H1 (cell line): ENCODE data around the gene DPF3. TPM values are rescaled to one million over a fixed set of nuclear protein-coding genes. Genes with fewer than 3 reads are reported as not detected.

Experiments
- CTCF ChIA-PET: fragments of 300-600 bp; sonication (Branson Sonifier 250); formaldehyde crosslinking; loops from one replicate; lab custom pipeline; 2021; ENCODE audit not compliant: partially characterized antibody; lab: Charles Lee
- POLR2A ChIA-PET: fragments of 300-600 bp; sonication (Branson Sonifier 250); formaldehyde crosslinking; loops from one replicate; lab custom pipeline; 2021; ENCODE audit warnings: inconsistent platforms; ENCODE audit not compliant: partially characterized antibody; lab: Charles Lee
- DNase-seq, 2 experiments: peaks; one replicate each; pipeline versions ENCODE4 v3.0.0 to v3.0.0-alpha.2; 2010 to 2022; ENCODE audit warnings: low spot score in 2 of 2, low read depth in 1 of 2, mixed read lengths in 1 of 2
- FAIRE-seq: peaks from 2 replicates; lab custom pipeline; 2011; peaks lifted over from hg19 to GRCh38; lab: Jason Lieb, UNC
- H2AFZ ChIP-seq: 2 replicates; pipeline ENCODE4 v1.8.1; 2012; ENCODE audit warnings: low read length, inconsistent platforms
- H2AK5ac ChIP-seq: 2 replicates; pipeline ENCODE4 v1.6.1; 2013; ENCODE audit warnings: low read depth, low read length
- H2BK120ac ChIP-seq: replicated peaks from 2 replicates; pipeline ENCODE3; 2013; ENCODE audit warnings: low read depth, low read length, inconsistent platforms
- H2BK12ac ChIP-seq: 2 replicates; pipeline ENCODE4 v1.6.1; 2013; ENCODE audit warnings: low read depth, low read length
- H2BK15ac ChIP-seq: 2 replicates; pipeline ENCODE4 v1.6.1; 2013; ENCODE audit warnings: low read length
- H2BK20ac ChIP-seq: 2 replicates; pipeline ENCODE4 v1.6.1; 2013; ENCODE audit warnings: low read length
- H2BK5ac ChIP-seq: 2 replicates; pipeline ENCODE4 v1.6.1; 2013; ENCODE audit warnings: low read depth, low read length
- H3K14ac ChIP-seq: 2 replicates; pipeline ENCODE4 v1.6.1; 2013; ENCODE audit warnings: inconsistent platforms; ENCODE audit not compliant: insufficient read length
- H3K18ac ChIP-seq: 2 replicates; pipeline ENCODE4 v1.6.1; 2013; ENCODE audit warnings: low read length; ENCODE audit errors: extremely low read depth
- H3K23ac ChIP-seq: 2 replicates; pipeline ENCODE4 v1.6.1; 2013; ENCODE audit warnings: inconsistent platforms; ENCODE audit not compliant: insufficient read length
- H3K23me2 ChIP-seq: 2 replicates; pipeline ENCODE4 v1.6.1; 2013; ENCODE audit warnings: low read depth, low read length
- H3K27ac ChIP-seq: 2 replicates; pipeline ENCODE4 v1.6.1; 2011; ENCODE audit warnings: low read depth, low read length, inconsistent platforms
- H3K27me3 ChIP-seq, 4 experiments: replicated peaks in 1 of 4; 1 replicate in 1 of 4; 2 replicates in 3 of 4; pipeline versions ENCODE4 v1.6.1 to v1.8.1; 2011 to 2013; ENCODE audit warnings: low read length in 3 of 4, mild to moderate bottlenecking in 3 of 4, inconsistent platforms in 2 of 4, mixed read lengths in 2 of 4, moderate library complexity in 1 of 4; ENCODE audit not compliant: control insufficient read depth in 3 of 4, insufficient read depth in 3 of 4; ENCODE audit errors: extremely low read depth in 1 of 4
- H3K36me3 ChIP-seq, 4 experiments: 2 replicates each; pipeline versions ENCODE4 v1.6.1 to v1.8.1; 2011 to 2013; ENCODE audit warnings: mild to moderate bottlenecking in 4 of 4, low read length in 3 of 4, moderate library complexity in 2 of 4, control low read depth in 1 of 4, inconsistent platforms in 1 of 4; ENCODE audit not compliant: insufficient read depth in 4 of 4, control insufficient read depth in 2 of 4
- H3K4ac ChIP-seq: replicated peaks from 2 replicates; pipeline ENCODE3; 2013; ENCODE audit warnings: low read length, low read depth, mixed read lengths, inconsistent platforms; ENCODE audit not compliant: insufficient read length
- H3K4me1 ChIP-seq, 4 experiments: replicated peaks in 1 of 4; 1 replicate in 1 of 4; 2 replicates in 3 of 4; pipeline versions ENCODE4 v1.6.1 to v1.8.1; 2011 to 2013; ENCODE audit warnings: low read length in 3 of 4, inconsistent platforms in 2 of 4, mixed read lengths in 1 of 4; ENCODE audit not compliant: insufficient read depth in 4 of 4, control insufficient read depth in 3 of 4
- H3K4me2 ChIP-seq, 2 experiments: 2 replicates each; pipeline versions ENCODE4 v1.6.1 to v1.8.1; 2011 to 2013; ENCODE audit warnings: low read depth in 2 of 2, low read length in 2 of 2, control low read depth in 1 of 2, inconsistent platforms in 1 of 2, mild to moderate bottlenecking in 1 of 2; ENCODE audit not compliant: insufficient read depth in 1 of 2
- H3K4me3 ChIP-seq, 4 experiments: fragments of 200-600, 300-600 bp in 1 of 4; sonication (generic), shearing (Covaris generic), sonication (Bioruptor Twin) in 1 of 4; 2 replicates each; pipeline versions ENCODE4 v1.5.1 to v1.8.1; 2011 to 2016; ENCODE audit warnings: low read length in 4 of 4, low read depth in 3 of 4, control low read depth in 2 of 4, inconsistent platforms in 2 of 4, mild to moderate bottlenecking in 2 of 4, mixed read lengths in 1 of 4, moderate library complexity in 1 of 4; ENCODE audit not compliant: insufficient read depth in 2 of 4; ENCODE audit errors: extremely low read depth in 1 of 4
- H3K56ac ChIP-seq: replicated peaks from 2 replicates; pipeline ENCODE3; 2013; ENCODE audit warnings: low read depth, mild to moderate bottlenecking, mixed read lengths, low read length, inconsistent platforms; ENCODE audit not compliant: insufficient read length
- H3K79me1 ChIP-seq: 2 replicates; pipeline ENCODE4 v1.6.1; 2013; ENCODE audit warnings: low read depth, low read length, control low read depth
- H3K79me2 ChIP-seq, 2 experiments: 2 replicates each; pipeline versions ENCODE4 v1.6.1 to v1.8.1; 2012 to 2013; ENCODE audit warnings: low read length in 2 of 2, mild to moderate bottlenecking in 2 of 2, inconsistent platforms in 1 of 2; ENCODE audit not compliant: insufficient read depth in 2 of 2, control insufficient read depth in 1 of 2
- H3K9ac ChIP-seq, 4 experiments: replicated peaks in 1 of 4; 1 replicate in 1 of 4; 2 replicates in 3 of 4; pipeline versions ENCODE4 v1.6.1 to v1.8.1; 2011 to 2013; ENCODE audit warnings: low read depth in 3 of 4, low read length in 3 of 4, control low read depth in 2 of 4, mild to moderate bottlenecking in 2 of 4, moderate library complexity in 2 of 4, inconsistent platforms in 1 of 4; ENCODE audit errors: extremely low read depth in 1 of 4
- H3K9me3 ChIP-seq, 2 experiments: 2 replicates each; pipeline versions ENCODE4 v1.6.1 to v1.8.1; 2012 to 2013; ENCODE audit warnings: mild to moderate bottlenecking in 2 of 2, moderate library complexity in 2 of 2, control low read depth in 1 of 2, inconsistent platforms in 1 of 2, low read depth in 1 of 2, low read length in 1 of 2, mixed read lengths in 1 of 2; ENCODE audit not compliant: insufficient read depth in 2 of 2
- H4K20me1 ChIP-seq, 2 experiments: replicated peaks in 1 of 2; 2 replicates each; pipeline versions ENCODE3 to v1.8.1; 2011 to 2013; ENCODE audit warnings: inconsistent platforms in 2 of 2, low read length in 2 of 2, mild to moderate bottlenecking in 1 of 2; ENCODE audit not compliant: insufficient read depth in 2 of 2, control insufficient read depth in 1 of 2
- H4K5ac ChIP-seq: 2 replicates; pipeline ENCODE4 v1.6.1; 2013; ENCODE audit warnings: low read length, low read depth, mixed read lengths, inconsistent platforms; ENCODE audit not compliant: insufficient read length
- H4K8ac ChIP-seq: 2 replicates; pipeline ENCODE4 v1.8.0; 2013; ENCODE audit warnings: mild to moderate bottlenecking, moderate library complexity, low read length, inconsistent platforms; ENCODE audit not compliant: insufficient read depth; ENCODE audit errors: extremely low read depth
- H4K91ac ChIP-seq: replicated peaks from 2 replicates; pipeline ENCODE3; 2013; ENCODE audit warnings: low read length, mixed read lengths, inconsistent platforms; ENCODE audit not compliant: insufficient read length
- CHD1 ChIP-seq: IDR thresholded peaks from 2 replicates; pipeline ENCODE4 v1.6.1; 2012; ENCODE audit warnings: low read depth, low read length, improper control_type of control experiment
- WGBS, 2 experiments: shearing (Covaris generic) in 1 of 2; methylation state at CpG; one replicate each; pipeline versions ENCODE4 v1.1.6 to v1.1.7; 2013 to 2015; ENCODE audit warnings: low lambda C conversion rate in 2 of 2, mixed read lengths in 2 of 2, inconsistent platforms in 1 of 2, low coverage in 1 of 2, missing lambda C conversion rate in 1 of 2; ENCODE audit not compliant: insufficient replicate concordance in 2 of 2, insufficient coverage in 1 of 2, insufficient read length in 1 of 2; ENCODE audit errors: extremely low coverage in 1 of 2, missing lambda C conversion rate in 1 of 2; 5-methylcytosine and 5-hydroxymethylcytosine counted together
- polyA plus RNA-seq, 7 experiments: library from polyadenylated mRNA; depleted of rRNA in 3 of 7; stranded (reverse) in 5 of 7; unstranded in 2 of 7; fragments of >200 nt in 5 of 7; fragments of 200-250 nt in 2 of 7; gene quantifications; 1 replicate in 5 of 7; 2 replicates in 1 of 7; 4 replicates in 1 of 7; pipeline versions ENCODE4 v1.2.1 to v1.2.3, GENCODE V29; 2011 to 2013; ENCODE audit warnings: missing spikeins in 2 of 7, mixed read lengths in 2 of 7
- total RNA-seq: library from RNA; stranded (reverse); fragmentation: NEBNext Ultra II Directional; extraction: Animal tissue kit (Norgen Biotek cat#: 25700); gene quantifications from 2 replicates; pipeline ENCODE4 v1.2.1, GENCODE V29; 2021
- TF ChIP-seq, protein P1 (sequence below), 3 experiments: IDR thresholded peaks; 1 replicate in 2 of 3; 2 replicates in 1 of 3; pipeline versions ENCODE4 v1.5.1 to v1.6.1; 2011; ENCODE audit warnings: low read length in 3 of 3, mild to moderate bottlenecking in 3 of 3, inconsistent platforms in 2 of 3, low read depth in 1 of 3, moderate library complexity in 1 of 3; ENCODE audit not compliant: insufficient read depth in 1 of 3; ENCODE audit errors: control extremely low read depth in 1 of 3

Gene DPF3
- total and polyA plus RNA-seq, 2 of the 8 experiments (the other 6 are each of a cell fraction or from before 2014, with no cell fraction given): 0.19 TPM; not detected in 1

DNA sequence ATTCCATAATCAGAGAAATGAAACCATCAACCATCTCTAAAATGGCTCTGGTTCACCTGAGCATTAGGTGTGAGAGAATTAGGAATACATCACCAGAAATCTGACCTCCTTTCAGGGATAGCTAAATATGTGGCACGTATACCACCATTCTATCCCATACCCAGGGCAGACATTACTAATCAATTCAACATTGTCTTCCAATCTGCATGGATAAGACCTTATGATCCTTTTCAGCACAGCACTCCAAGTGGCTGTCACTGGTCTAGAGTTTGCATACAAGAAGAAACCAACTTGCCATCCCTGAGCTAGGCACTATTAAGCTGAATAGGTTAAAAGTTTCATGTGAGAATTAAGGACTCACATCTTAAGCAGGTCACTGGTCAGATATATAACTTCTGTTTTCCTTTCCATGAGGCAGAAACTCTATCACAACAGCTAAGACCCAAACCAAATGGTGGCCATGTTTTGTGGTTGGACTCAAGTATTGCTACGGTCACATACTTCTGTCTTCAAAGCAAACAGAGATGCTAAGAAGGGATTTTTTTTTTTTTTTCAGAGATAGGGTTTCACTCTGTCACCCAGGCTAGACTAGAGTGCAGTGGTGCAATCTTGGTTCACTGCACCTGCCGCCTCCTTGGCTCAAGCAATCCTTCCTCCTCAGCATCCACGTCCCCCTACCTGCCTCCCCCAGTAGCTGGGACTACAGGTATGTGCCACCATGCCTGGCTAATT lies 249.0 kb downstream of the DPF3 start:
- no peak overlapping the region for H4K91ac ChIP-seq
- H2BK5ac ChIP-seq: no peak overlapping the region
- H3K27ac ChIP-seq: no peak overlapping the region
- H3K9me3 ChIP-seq: no peaks in the 10 kb centered on the region
- no peak for DNase-seq
- no peaks in the 10 kb centered on the region; the same call in 1 of the 2 replicates for H3K23me2 ChIP-seq
- no peak for TF ChIP-seq CHD1
- TF ChIP-seq, protein P1, sequence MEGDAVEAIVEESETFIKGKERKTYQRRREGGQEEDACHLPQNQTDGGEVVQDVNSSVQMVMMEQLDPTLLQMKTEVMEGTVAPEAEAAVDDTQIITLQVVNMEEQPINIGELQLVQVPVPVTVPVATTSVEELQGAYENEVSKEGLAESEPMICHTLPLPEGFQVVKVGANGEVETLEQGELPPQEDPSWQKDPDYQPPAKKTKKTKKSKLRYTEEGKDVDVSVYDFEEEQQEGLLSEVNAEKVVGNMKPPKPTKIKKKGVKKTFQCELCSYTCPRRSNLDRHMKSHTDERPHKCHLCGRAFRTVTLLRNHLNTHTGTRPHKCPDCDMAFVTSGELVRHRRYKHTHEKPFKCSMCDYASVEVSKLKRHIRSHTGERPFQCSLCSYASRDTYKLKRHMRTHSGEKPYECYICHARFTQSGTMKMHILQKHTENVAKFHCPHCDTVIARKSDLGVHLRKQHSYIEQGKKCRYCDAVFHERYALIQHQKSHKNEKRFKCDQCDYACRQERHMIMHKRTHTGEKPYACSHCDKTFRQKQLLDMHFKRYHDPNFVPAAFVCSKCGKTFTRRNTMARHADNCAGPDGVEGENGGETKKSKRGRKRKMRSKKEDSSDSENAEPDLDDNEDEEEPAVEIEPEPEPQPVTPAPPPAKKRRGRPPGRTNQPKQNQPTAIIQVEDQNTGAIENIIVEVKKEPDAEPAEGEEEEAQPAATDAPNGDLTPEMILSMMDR (IDR thresholded peaks at IDR 0.05; ENCODE audit: control extremely low read depth in 1 of 3, insufficient read depth in 1 of 3, low read depth in 1 of 3, low read length in 3 of 3): peak in 1 of 3 experiments; percentile 12; a peak in 1 of 4 replicates
- H2AK5ac ChIP-seq: no peak overlapping the region
- H2BK120ac ChIP-seq: no peak overlapping the region
- H3K4ac ChIP-seq: no peak overlapping the region
- H3K23ac ChIP-seq: no peak overlapping the region
- no peak overlapping the region for H4K8ac ChIP-seq
- no peak overlapping the region for H3K4me3 ChIP-seq
- H3K4me1 ChIP-seq: no peaks in the 10 kb centered on the region
- H4K20me1 ChIP-seq: no peaks in the 10 kb centered on the region
- H3K27me3 ChIP-seq: no peaks in the 10 kb centered on the region
- CTCF ChIA-PET: interaction anchor here (0.6 to 3.4 kb wide), 8 partner anchors 11 to 378 kb away, joined by 3 to 9 read pairs (median 3); no protein-coding TSS in a partner anchor
- no peaks in the 10 kb centered on the region for H3K79me1 ChIP-seq
- H3K9ac ChIP-seq: no peak overlapping the region
- no peaks in the 10 kb centered on the region; a peak in 1 of 4 replicates for H3K79me2 ChIP-seq
- no peak overlapping the region for H3K18ac ChIP-seq
- no peak overlapping the region for H3K14ac ChIP-seq
- no peak for FAIRE-seq
- H3K36me3 ChIP-seq: no peaks in the 10 kb centered on the region
- 56% methylated on average over 4 of the region's 4 CpGs; no CpG with 5 or more reads in 1 of the 2 experiments for WGBS, 2 experiments
- POLR2A ChIA-PET: no interaction called here
- H2BK12ac ChIP-seq: no peak overlapping the region
- no peak overlapping the region for H3K4me2 ChIP-seq
- no peak overlapping the region for H4K5ac ChIP-seq
- no peak overlapping the region for H2AFZ ChIP-seq
- H2BK20ac ChIP-seq: no peak overlapping the region
- no peak overlapping the region for H3K56ac ChIP-seq
- H2BK15ac ChIP-seq: no peak overlapping the region
